Measurements from ENCODE around the gene MND1. TPM values are rescaled to one million over a fixed set of nuclear protein-coding genes. Genes with fewer than 3 reads are reported as not detected.

The MND1 gene
- total and polyA plus RNA-seq, 7 donors, result 0.12 to 1.4 (median 0.40) TPM; not detected in 3

DNA sequence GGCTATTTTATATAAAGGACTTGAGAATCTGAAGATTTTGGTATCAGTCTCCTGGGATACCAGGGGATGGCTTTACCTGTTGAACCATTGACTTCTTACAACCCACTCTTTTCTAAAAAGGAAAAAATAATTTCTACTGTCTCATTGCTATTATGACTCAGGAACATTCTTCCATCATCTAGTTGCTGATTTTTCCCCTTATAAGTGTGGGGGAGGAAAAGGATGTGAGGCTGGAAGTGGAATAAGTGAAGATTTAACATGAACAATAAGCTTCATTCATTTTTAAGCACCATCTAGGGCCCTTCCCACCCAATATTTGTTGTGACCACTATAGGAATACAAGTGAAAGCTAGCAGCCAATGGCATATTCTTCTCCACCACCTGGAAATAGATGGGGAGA is 10.6 kb upstream of the MND1 start:
- peaks cover 9 to 39% of the 10 kb centered on the region in 2 donors for H3K36me3 ChIP-seq (ENCODE audit: insufficient read depth in 1 of 2, low read depth in 1 of 2)
- no peaks in the 10 kb centered on the region for H3K9me3 ChIP-seq
- TF ChIP-seq, protein P1, sequence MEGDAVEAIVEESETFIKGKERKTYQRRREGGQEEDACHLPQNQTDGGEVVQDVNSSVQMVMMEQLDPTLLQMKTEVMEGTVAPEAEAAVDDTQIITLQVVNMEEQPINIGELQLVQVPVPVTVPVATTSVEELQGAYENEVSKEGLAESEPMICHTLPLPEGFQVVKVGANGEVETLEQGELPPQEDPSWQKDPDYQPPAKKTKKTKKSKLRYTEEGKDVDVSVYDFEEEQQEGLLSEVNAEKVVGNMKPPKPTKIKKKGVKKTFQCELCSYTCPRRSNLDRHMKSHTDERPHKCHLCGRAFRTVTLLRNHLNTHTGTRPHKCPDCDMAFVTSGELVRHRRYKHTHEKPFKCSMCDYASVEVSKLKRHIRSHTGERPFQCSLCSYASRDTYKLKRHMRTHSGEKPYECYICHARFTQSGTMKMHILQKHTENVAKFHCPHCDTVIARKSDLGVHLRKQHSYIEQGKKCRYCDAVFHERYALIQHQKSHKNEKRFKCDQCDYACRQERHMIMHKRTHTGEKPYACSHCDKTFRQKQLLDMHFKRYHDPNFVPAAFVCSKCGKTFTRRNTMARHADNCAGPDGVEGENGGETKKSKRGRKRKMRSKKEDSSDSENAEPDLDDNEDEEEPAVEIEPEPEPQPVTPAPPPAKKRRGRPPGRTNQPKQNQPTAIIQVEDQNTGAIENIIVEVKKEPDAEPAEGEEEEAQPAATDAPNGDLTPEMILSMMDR (IDR thresholded peaks at IDR 0.05), result no peak
- H3K27me3 ChIP-seq (ENCODE audit: insufficient read depth in 3 of 3, low read length in 2 of 3), result no peaks in the 10 kb centered on the region
- intact Hi-C loops (cut with DNase I), result no loop called here
- H3K4me3 ChIP-seq, result no peak overlapping the region
- ATAC-seq, result no peak
- no peak overlapping the region for H3K27ac ChIP-seq
- H3K4me1 ChIP-seq, result no peaks in the 10 kb centered on the region
- DNase-seq, result no peak

GRCh38 chr4:153335665-153336064 is 8.8 kb upstream of the MND1 start:
- ATAC-seq (no peak), DNase-seq (no peak)
- intact Hi-C loops (cut with DNase I), result no loop called here
- no peaks in the 10 kb centered on the region for H3K27me3 ChIP-seq (ENCODE audit: insufficient read depth in 3 of 3, low read length in 2 of 3)
- H3K4me1 ChIP-seq, result no peaks in the 10 kb centered on the region
- TF ChIP-seq, protein P1 (IDR thresholded peaks at IDR 0.05), result no peak
- H3K27ac ChIP-seq, result no peak overlapping the region
- H3K4me3 ChIP-seq, result no peak overlapping the region
- WGBS, 3 donors, result 73 to 87% (median 80%) methylated on average over 4 of the region's 4 CpGs
- no peaks in the 10 kb centered on the region for H3K9me3 ChIP-seq
- peaks cover 9 to 23% of the 10 kb centered on the region in 2 donors for H3K36me3 ChIP-seq (ENCODE audit: insufficient read depth in 1 of 2, low read depth in 1 of 2)

- ATAC-seq, result no peak
- H3K9me3 ChIP-seq, result no peaks in the 10 kb centered on the region
- H3K27ac ChIP-seq, result no peak overlapping the region
- 65 to 86% (median 83%) methylated on average over 4 of the region's 4 CpGs for WGBS, 3 donors
- TF ChIP-seq, protein P1 (IDR thresholded peaks at IDR 0.05), result no peak
- peaks cover 9 to 11% of the 10 kb centered on the region in 2 donors for H3K36me3 ChIP-seq (ENCODE audit: insufficient read depth in 1 of 2, low read depth in 1 of 2)
- H3K27me3 ChIP-seq (ENCODE audit: insufficient read depth in 3 of 3, low read length in 2 of 3), result no peaks in the 10 kb centered on the region
- intact Hi-C loops (cut with DNase I), result no loop called here
- no peak overlapping the region for H3K4me3 ChIP-seq
- no peaks in the 10 kb centered on the region for H3K4me1 ChIP-seq
- no peak for DNase-seq
Measured at GRCh38 chr4:153337686-153338085, 6.8 kb upstream of the MND1 start.

- WGBS, 3 donors, result 60 to 66% (median 60%) methylated on average over 5 of the region's 5 CpGs
- H3K27ac ChIP-seq, result no peak overlapping the region
- no peaks in the 10 kb centered on the region for H3K9me3 ChIP-seq
- H3K27me3 ChIP-seq (ENCODE audit: insufficient read depth in 3 of 3, low read length in 2 of 3), result no peaks in the 10 kb centered on the region
- TF ChIP-seq, protein P1 (IDR thresholded peaks at IDR 0.05), result no peak
- no peaks in the 10 kb centered on the region for H3K36me3 ChIP-seq (ENCODE audit: insufficient read depth in 1 of 2, low read depth in 1 of 2)
- intact Hi-C loops (cut with DNase I), result loop anchor here (5.0 to 10.0 kb wide), 4 partner anchors 91 to 311 kb away; no protein-coding TSS in a partner anchor
- peaks cover 7% of the 10 kb centered on the region for H3K4me1 ChIP-seq
- ATAC-seq (no peak), DNase-seq (no peak)
- H3K4me3 ChIP-seq, result no peak overlapping the region
Measured at GRCh38 chr4:153341575-153342090, 2.9 kb upstream of the MND1 start.

All from psoas muscle (tissue), 8 donors.